Measurements from ENCODE around the gene PPIG. TPM values are rescaled to one million over a fixed set of nuclear protein-coding genes. Genes with fewer than 3 reads are reported as not detected.
"Not testable (repeated sequence)": the region's sequence is repeated elsewhere in the genome, so short reads cannot be mapped to it uniquely, and the experiment has no call there.

The PPIG gene
- total RNA-seq, 1 experiment from 2014 or later: 20.2 TPM

DNA sequence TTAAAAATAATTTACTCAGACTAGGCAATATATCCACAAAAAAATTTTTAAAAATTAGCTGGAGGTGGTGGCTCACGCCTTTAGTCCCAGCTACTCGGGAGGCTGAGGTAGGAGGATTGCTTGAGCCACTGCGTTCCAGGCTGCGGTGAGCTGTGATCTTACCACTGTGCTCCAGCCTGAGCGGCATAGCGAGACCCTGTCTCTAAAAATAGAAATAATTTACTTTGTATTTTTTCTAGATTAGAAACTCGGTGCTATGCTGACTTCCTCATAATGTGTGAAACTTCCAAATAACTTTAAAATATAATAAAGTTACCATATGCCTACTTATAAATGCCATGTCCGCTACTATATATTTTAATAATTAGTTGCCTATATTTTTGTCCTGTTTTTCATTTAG, 6.7 kb downstream of the PPIG start:
- DNase-seq (ENCODE audit: low read depth): no peak

DNA sequence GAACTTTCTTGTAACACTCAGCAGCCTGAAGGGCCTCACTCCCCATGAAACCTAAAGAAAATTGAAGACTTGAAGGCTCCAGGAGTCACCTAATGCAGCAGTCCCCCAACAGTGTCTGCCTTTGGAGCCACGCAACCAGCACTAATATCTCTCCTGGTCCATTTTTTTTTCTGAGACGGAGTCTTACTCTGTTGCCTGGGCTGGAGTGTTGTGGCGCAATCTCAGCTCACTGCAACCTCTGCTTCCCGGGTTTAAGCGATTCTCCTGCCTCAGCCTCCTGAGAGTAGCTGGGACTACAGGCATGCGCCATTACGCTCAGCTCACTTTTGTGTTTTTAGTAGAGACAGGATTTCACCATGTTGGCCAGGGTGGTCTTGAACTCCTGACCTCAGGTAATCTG, 12.4 kb downstream of the PPIG start:
- not testable (repeated sequence) for DNase-seq (ENCODE audit: low read depth)

DNA sequence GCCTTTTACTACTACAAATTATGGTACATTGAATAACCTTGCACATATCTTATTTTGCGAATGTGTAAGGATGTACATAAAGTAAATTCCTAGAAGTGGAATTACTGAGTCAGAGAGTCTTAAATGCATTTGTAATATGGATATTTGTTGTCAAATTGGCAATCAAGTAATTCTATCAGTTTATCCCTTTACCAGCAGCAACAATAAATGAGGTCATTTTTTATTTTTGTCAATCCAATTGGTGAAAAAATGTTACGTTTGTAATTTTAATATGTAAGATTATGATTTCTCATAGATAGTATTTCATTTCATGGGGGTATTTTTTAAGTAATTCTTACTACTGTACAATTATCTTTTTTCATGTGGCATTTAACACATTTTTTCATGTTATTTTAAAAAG, 14.8 kb downstream of the PPIG start:
- DNase-seq (ENCODE audit: low read depth): no peak

DNA sequence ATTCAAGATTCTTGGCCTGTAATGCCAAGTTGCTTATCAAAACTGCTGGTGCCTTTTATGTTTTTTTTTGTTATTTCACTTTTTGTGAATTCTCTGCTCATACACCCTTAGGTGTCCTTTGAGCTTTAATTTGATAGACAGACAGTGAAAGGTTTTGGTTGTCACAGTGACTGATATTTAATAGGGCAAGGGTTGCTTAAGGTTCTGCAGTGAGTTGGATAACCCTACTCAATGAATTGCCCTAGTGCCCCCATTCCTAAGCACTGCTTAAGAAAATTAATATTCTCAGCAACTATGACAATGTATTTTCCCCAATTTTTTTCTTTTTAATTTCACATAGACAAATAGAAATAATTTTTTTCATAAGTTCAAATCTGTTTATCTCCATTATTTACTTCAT, 15.4 kb downstream of the PPIG start:
- no peak for DNase-seq (ENCODE audit: low read depth)

DNA sequence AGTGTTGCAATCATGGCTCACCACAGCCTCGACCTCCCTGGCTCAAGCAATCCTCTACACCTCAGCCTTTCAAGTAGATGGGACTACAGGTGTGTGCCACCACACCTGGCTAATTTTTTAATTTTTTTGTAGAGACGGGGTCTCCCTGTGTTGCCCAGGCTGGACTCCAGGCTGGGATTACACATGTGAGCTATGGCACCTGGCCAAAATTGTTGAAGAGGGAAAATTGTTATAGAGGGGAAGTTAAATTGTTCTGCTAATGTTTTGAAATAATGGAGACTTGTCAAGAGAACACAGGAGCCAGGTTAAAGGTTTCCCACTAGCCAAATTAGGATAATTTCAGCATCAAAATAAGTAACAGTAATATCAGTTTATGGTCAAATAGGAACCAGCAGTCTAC, 25.1 kb downstream of the PPIG start:
- no peak for DNase-seq (ENCODE audit: low read depth)

DNA sequence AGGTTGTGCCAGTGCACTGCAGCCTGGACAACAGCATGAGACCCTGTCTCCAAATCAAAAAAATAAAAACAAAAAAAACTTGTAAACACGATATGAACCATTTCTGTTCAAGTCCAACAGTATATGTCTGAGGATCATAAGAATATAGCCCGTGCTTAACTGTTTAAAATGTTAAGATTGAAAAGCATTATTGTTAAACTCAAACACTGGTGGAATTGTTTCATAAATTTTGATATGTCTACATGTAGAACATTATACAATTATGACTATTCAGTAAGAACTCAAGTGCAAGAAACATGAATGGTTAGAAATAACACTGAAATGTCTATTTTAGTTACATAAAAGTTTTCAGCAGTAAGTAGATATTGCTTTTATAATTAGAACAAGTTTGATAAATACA, 29.7 kb downstream of the PPIG start:
- no peak for DNase-seq (ENCODE audit: low read depth)

DNA sequence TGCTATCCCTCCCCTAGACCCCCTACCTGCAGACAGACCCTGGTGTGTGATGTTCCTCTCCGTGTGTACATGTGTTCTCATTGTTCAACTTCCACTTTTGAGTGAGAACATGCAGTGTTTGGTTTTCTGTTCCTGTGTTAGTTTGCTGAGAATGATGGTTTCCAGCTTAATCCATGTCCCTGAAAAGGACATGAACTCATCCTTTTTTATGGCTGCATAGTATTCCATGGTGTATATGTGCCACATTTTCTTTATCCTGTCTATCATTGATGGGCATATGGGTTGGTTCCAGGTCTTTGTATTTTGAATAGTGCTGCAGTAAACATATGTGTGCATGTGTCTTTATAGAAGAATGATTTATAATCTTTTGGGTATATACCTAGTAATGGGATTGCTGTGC, 31.8 kb downstream of the PPIG start:
- not testable (repeated sequence) for DNase-seq (ENCODE audit: low read depth)

DNA sequence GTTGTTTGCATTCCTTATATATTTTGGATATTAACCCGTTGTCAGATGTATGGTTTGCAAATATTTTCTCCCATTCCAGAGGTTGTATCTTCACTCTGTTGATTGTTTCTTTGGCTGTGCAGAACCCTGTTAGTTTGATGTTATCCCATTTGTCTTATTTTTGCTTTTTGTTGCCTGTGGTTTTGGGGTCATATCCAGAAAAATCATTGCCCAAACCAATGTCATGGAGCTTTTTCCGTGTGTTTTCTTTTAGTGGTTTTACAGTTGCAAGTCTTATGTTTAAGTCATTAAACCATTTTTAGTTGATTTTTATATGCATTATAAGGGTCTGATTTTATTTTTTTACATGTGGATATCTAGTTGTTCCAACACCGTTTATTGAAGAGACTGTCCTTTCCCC, 35.8 kb downstream of the PPIG start:
- DNase-seq (ENCODE audit: low read depth): peak; percentile 3

DNA sequence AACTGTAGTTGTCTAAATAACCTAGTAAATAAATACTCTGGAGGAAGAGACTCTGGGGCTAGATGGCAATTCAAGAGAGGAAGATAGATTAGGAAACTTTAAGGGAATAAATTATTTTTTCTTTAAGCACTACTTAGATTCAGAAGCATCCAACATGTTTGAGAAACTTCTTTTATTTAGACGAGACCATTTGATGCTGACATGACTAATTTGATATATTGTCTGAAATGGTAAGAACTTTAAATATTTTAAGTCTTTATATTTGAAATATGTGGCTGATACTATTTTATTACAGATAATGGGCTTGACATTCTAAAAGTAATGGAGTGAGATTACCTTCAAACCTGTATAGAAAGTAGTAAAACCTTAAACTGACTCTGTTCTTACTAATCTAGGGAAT, 36.4 kb downstream of the PPIG start:
- DNase-seq (ENCODE audit: low read depth): no peak

DNA sequence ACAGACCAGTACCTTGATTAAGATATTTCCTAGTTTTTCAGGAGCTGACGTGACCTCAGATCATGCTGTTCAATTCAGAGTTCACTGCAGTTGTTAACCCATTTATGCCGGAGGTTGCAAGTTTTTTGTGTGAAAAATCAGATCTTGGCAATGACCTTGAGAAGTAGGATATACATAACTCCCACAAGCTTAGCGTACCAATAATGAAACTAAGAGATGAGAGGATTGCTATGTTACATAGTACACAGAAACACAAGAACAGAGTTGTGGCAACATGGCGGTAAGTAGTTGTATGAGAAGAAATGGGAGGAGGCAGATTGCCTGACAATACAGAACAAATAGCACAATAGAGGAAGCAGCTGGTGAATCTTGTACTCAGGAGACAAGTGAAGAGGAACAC, 39.1 kb downstream of the PPIG start:
- no peak for DNase-seq (ENCODE audit: low read depth)

DNA sequence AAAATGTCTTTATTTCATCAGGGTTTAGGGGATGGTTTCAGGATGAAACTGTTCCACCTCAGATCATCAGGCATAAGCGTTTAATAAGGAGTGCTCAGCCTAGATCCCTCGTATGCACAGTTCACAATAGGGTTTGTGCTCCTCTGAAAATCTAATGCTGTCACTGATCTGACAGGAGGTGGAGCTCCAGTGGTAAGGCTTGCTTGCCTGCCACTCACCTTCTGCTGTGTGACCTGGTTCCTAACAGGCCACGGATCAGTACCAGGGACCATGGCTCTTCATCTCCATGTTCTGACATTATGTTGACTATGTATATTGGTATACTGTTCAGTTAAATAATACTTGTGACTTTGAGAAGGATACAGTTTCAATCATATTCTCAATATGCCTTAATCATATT, 41.6 kb downstream of the PPIG start:
- DNase-seq (ENCODE audit: low read depth): no peak

DNA sequence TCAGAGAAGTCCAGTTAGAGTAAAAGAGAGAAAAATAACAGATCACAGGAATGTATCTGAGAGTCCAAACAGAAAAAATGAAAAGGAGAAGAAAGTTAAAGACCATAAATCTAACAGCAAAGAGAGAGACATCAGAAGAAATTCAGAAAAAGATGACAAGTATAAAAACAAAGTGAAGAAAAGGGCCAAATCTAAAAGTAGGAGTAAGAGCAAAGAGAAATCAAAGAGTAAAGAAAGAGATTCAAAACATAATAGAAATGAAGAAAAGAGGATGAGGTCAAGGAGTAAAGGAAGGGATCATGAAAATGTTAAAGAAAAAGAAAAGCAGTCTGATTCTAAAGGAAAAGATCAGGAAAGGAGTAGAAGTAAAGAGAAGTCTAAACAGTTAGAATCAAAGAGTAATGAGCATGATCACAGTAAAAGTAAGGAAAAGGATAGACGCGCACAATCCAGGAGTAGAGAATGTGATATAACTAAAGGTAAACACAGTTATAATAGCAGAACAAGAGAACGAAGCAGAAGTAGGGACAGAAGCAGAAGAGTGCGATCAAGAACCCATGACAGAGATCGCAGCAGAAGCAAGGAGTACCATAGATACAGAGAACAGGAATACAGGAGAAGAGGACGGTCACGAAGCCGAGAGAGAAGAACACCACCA, 52.4 kb downstream of the PPIG start:
- DNase-seq (ENCODE audit: low read depth): no peak

DNA sequence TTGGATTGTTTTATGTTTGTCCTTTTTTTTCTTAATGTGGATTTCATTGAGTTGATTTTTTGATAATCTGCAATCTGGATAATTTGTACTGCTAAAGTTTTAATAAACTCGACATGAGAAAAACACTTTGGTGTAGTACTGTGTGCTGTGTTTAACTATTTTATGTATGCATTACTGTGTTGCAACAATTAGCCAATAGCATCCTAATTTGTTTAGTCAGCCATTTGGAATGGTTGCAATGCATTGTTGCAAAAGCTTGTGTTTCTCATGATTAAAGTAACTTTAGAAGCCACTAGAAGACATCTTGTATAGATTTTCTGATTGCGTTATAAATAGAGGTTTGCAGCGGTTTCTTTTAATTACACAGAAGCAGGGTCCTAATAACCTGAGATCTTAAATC, 53.5 kb downstream of the PPIG start:
- DNase-seq (ENCODE audit: low read depth): no peak

DNA sequence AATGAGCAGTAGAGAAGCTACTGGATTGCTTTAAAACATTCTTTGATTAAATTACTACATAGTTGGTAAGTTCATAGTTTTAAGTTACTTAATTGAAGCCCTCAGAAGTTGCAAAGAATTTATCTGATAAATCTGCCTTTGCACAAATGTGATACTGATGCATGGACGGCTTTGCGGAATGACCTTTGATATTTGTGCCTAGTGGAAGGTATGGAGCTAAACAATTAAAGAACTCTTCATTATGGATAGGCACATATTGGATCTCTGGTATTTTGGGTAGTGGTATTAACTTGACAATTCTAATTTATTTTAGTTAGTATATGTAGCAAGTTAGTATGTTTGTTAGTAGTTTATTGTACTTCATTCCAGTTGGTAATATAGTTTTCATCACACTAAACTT, 56.0 kb downstream of the PPIG start:
- DNase-seq (ENCODE audit: low read depth): no peak

DNA sequence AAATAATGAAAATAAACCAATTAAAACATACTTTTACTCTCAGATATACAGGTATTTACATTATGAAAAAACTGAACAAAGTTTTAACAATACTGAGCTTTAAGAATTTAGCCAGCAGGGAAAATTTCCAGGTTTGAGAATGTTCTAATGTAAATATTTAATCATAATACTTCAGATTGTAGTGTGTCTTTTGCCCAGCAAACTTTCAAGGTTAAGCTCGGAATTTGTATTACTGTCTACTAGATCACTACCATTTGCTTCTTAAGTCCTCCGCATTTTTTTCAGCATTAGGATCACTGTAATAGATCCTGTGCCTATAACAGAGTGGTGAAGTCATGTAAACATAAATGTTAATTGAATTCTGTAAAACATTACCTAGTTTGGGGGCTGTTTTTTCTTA, 57.3 kb downstream of the PPIG start:
- DNase-seq (ENCODE audit: low read depth): no peak

DNA sequence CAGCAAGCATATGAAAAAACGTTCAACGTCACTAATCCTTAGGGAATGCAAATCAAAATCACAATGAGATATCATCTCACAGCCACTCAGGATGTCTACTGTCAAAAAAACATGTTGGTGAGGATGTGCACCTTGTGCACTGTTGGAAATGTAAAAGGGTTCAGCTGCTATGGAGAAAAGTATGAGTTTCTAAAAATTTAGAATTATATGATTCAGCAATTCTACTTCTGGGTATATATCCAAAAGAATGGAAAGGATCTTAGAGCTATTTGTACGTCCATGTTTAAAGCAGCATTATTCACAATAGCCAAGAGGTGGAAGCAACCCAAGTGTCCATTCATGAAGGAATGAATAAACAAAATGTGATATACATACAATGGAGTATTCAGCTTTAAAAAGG, 60.0 kb downstream of the PPIG start:
- DNase-seq (ENCODE audit: low read depth): no peak

DNA sequence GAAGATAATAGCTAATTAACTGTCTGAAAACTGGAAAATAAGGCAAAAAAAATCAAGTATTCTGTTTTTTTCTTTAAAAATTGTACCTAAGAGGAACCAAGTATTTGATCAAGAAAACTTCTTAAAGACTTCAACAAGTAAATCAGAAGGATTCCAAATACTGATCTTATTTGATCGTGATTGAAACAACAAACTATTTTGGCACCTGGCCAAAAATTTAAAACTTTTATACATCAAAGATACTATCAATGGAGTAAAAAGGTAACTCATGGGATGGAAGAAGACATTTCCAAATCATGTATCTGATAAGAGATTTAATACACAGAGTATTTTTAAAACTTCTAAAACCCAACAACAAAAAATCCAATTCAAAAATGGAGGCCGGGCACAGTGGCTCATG, 63.3 kb downstream of the PPIG start:
- no peak for DNase-seq (ENCODE audit: low read depth)

DNA sequence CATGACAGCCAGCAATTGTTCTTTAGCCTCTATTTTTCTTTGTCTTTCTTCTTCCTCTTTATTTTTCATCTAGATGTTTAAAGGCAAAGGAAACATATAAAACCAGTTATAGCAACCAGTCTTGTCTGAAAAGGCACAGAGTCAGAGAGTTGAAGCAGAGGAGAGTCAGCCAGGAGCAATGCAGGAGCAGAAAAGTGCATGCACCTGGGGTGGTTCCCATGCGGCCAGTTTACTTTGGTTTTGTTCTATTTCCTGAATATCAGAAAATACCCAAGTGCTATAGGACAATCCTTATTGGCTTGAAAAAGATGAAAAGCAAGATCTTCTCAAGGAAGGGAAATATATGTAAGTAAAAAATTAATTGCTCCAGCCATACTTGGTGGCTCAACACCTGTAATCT, 65.1 kb downstream of the PPIG start:
- no peak for DNase-seq (ENCODE audit: low read depth)

DNA sequence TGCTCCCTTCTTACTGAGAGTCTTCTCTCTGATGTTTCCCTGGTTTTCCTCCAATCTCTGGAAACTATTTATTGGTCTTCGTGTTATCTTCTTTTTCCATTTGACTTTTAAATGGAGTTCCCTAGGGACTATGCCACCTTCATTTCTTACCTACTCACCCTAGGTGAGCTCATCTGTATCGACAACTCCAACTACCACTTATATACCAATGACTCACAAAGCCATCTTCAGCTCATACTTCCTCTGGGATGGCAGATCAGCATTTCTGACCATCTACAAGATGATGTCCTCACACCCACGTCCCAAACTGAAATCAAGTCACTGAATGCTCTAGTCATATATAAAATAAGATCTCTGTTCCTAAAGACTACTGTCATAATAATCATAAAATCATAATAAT, 69.5 kb downstream of the PPIG start:
- no peak for DNase-seq (ENCODE audit: low read depth)

DNA sequence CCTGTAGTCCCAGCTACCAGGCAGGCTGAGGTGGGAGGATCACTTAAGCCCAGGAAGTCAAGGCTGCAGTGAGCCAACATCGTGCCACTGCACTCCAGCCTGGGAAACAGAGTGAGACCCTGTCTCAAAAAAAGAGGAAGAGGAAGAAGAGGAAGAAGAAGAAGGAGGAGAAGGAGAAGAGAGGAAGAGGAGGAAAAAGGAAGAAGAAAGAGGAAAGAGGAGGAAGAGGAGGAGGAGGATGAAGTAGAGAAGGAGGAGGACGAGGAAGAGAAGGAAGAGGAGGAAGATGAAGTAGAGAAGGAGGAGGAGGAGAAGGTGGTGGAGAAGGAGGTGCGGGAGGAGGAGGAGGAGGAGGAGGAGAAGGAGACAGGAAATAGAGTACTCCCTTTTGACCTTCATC, 72.0 kb downstream of the PPIG start:
- DNase-seq (ENCODE audit: low read depth): no peak

DNA sequence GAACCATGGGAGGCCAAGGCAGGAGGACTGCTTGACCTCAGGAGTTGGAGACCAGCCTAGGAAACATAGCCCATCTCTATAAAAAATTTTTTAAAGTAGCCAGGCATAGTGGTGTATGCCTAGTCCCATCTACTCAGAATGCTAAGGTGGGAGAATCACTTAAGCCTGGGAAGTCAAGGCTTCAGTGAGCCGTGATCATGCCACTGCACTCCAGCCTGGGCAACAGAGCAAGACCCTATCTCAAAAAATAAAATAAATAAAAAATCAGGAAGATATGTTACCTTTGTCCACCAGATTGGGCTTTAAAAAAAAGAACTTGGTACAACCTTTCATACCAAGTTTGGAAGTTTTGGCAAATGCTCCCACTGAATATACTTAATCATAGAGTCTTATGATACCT, 74.7 kb downstream of the PPIG start:
- no peak for DNase-seq (ENCODE audit: low read depth)

DNA sequence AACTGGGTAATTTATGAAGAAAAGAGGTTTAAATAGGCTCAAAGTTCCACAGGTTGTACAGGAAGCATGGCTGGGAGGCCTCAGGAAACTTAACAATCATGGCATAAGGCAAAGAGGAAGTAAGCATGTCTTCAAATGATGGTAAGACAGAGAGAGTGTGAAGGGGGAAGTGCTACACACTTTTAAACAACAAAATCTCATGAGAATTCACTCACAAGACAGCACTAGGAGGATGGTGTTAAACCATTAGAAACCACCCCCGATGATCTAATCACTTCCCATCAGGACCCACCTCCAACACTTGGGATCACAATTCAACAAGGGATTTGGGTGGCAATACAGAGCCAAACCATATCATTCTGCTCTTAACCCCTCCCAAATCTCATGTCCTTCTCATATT, 75.2 kb downstream of the PPIG start:
- no peak for DNase-seq (ENCODE audit: low read depth)

DNA sequence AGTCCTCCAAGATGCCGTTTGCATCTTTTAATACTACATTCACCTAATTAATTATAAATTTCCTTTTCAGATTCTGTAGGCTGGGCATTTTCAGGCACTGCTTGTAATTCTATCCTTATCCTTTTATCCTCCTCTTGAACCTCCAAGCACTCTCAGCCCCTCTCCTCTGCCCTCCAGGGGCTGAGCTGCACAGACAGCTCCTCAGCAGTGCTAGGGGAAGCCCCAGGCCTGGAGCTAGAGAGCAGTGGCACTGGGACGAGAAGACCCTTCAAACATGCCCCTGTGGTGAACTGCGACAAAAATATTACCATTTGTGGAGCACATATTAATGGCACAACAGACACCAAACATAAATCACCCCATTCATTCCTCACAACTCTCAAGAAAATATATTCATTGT, 77.1 kb downstream of the PPIG start:
- DNase-seq (ENCODE audit: low read depth): no peak

DNA sequence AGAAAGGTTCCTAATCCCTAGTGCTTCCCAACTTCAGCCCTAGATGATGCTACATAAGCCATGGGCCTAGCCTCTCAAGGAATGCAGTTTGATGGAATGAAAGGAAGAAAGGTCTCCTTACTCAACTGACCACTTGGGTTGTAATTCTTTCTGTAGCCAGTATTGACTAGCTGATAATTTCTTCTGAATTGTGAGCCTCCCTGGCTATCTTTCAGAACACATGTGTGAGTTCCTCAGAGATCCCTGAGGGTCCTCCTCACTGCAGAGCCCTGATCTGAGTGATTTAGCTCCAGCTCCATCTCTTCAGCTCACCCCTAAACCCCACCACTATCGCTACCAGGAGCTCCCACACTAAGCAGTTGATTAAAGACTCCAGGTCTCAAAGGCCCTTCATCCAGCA, 78.6 kb downstream of the PPIG start:
- DNase-seq (ENCODE audit: low read depth): no peak

DNA sequence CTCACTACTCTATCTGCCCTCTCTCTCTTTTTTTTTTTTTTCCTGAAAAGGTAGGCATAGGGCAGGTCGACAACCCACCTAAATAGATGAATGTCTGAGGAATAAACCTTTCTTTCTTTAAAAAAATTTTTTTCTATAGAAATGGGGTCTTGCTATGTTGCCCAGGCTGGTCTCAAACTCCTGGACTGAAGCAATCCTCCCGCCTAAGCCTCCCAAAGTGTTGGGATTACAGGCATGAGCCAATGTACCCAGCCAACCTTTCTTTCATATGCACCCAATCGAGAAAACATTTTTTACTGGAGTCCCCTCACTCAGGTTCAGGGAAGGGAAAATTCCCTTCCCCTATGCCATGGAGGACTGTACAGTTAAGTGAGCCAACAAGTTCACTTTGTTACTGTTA, 79.1 kb downstream of the PPIG start:
- no peak for DNase-seq (ENCODE audit: low read depth)

Data from M059J (cell line).